Panc1 (cell line): ENCODE measurements around the gene MAFB. TPM values are rescaled to one million over a fixed set of nuclear protein-coding genes. Genes with fewer than 3 reads are reported as not detected.

Experiments used
- ATAC-seq: fragments of 200-7000 bp; cut with Tn5 transposase; 2 replicates; pipeline ENCODE4 v1.9.1; 2020; ENCODE audit warnings: mild to moderate bottlenecking, moderate library complexity
- BruUV-seq: library from RNA; stranded (reverse); fragments of 400-500 nt; replicated peaks from 2 replicates; lab custom pipeline; 2021; lab: Mats Ljungman, UMichigan
- CTCF ChIA-PET: fragments of 300-600 bp; sonication (Branson Sonifier 250); formaldehyde crosslinking; loops from one replicate; lab custom pipeline; 2022; ENCODE audit warnings: antibody characterized with exemption; lab: Charles Lee
- POLR2A ChIA-PET: fragments of 300-600 bp; sonication (Branson Sonifier 250); formaldehyde crosslinking; loops from one replicate; lab custom pipeline; 2022; ENCODE audit warnings: antibody characterized with exemption; lab: Charles Lee
- DNase-seq: peaks from one replicate; pipeline ENCODE4 v3.0.0-alpha.2; 2010; ENCODE audit warnings: low read depth, low spot score
- H3K27ac ChIP-seq: 2 replicates; pipeline ENCODE4 v1.5.1; 2011; ENCODE audit warnings: mild to moderate bottlenecking, low read length, inconsistent platforms
- H3K27me3 ChIP-seq: fragments of 200-500 bp; sonication (Bioruptor generic); 2 replicates; pipeline ENCODE4 v1.6.0; 2014; ENCODE audit warnings: low read length, inconsistent platforms; ENCODE audit not compliant: control insufficient read depth, insufficient read depth
- H3K36me3 ChIP-seq: fragments of 200-500 bp; sonication (Bioruptor generic); 2 replicates; pipeline ENCODE4 v1.5.1; 2014; ENCODE audit warnings: inconsistent platforms, mild to moderate bottlenecking, low read length, moderate library complexity; ENCODE audit not compliant: control insufficient read depth, insufficient read depth
- H3K4me1 ChIP-seq: 2 replicates; pipeline ENCODE4 v1.5.1; 2011; ENCODE audit warnings: inconsistent platforms, mild to moderate bottlenecking, low read length, moderate library complexity; ENCODE audit not compliant: control insufficient read depth, insufficient read depth
- H3K4me3 ChIP-seq, 2 experiments: 2 replicates each; pipeline ENCODE4 v1.5.1; 2011 to 2012; ENCODE audit warnings: low read depth in 2 of 2, low read length in 2 of 2, mild to moderate bottlenecking in 2 of 2, inconsistent platforms in 1 of 2, moderate library complexity in 1 of 2
- H3K9me3 ChIP-seq: fragments of 200-500 bp; sonication (Bioruptor generic); 2 replicates; pipeline ENCODE4 v1.5.1; 2014; ENCODE audit warnings: low read depth, mild to moderate bottlenecking, inconsistent platforms, low read length, moderate library complexity; ENCODE audit not compliant: control insufficient read depth, insufficient read depth
- CTCF ChIP-seq: fragments of 450-650 bp; IDR thresholded peaks from 2 replicates; pipeline ENCODE4 v1.5.1; 2017; ENCODE audit warnings: mild to moderate bottlenecking
- POLR2AphosphoS5 ChIP-seq: IDR thresholded peaks from 2 replicates; pipeline ENCODE4 v1.6.1; 2012; ENCODE audit warnings: mild to moderate bottlenecking, low read depth, low read length, moderate library complexity
- REST ChIP-seq, 2 experiments: IDR thresholded peaks; 2 replicates each; pipeline ENCODE4 v1.6.1; 2011 to 2012; ENCODE audit warnings: low read depth in 2 of 2, control low read depth in 1 of 2, low read length in 1 of 2, mild to moderate bottlenecking in 1 of 2, moderate library complexity in 1 of 2; ENCODE audit not compliant: insufficient read depth in 1 of 2
- SIN3A ChIP-seq: IDR thresholded peaks from 2 replicates; pipeline ENCODE4 v1.6.1; 2012; ENCODE audit warnings: low read depth, mild to moderate bottlenecking, low read length, moderate library complexity, borderline replicate concordance; ENCODE audit not compliant: insufficient read depth
- TCF7L2 ChIP-seq: IDR thresholded peaks from 2 replicates; pipeline ENCODE4 v1.6.1; 2011; ENCODE audit warnings: mild to moderate bottlenecking, low read depth, low read length, inconsistent platforms
- in situ Hi-C: cut with HindIII; loops from 2 replicates; pipeline ENCODE4 v1.10.0; 2016; ENCODE audit warnings: low sequenced_read_pairs, low pct_unique_long_range_greater_than_20kb
- intact Hi-C: fragments of 100-400 bp; cut with micrococcal nuclease; formaldehyde crosslinking; loops from one replicate; pipeline ENCODE4 v1.10.0; 2022; ENCODE audit not compliant: unreplicated experiment
- total RNA-seq: library from RNA; stranded (reverse); gene quantifications from one replicate; pipeline ENCODE4 v1.2.1, GENCODE V29; 2021; ENCODE audit not compliant: unreplicated experiment

The MAFB gene
- total RNA-seq, 1 experiment from 2014 or later = 0.28 TPM

- no TSS peak for BruUV-seq
- ATAC-seq (no peak), DNase-seq (no peak)
- no peak for TF ChIP-seq POLR2AphosphoS5
- no peak for TF ChIP-seq SIN3A
- no peak for TF ChIP-seq CTCF
- TF ChIP-seq REST (IDR thresholded peaks at IDR 0.05; ENCODE audit: insufficient read depth in 1 of 2, low read depth in 2 of 2, low read length in 1 of 2) = no peak
- H3K9me3 ChIP-seq = no peaks in the 10 kb centered on the region
- CTCF ChIA-PET = interaction anchor here (0.6 kb wide), 1 partner anchor 574 kb away, joined by 7 read pairs; no protein-coding TSS in a partner anchor
- no peaks in the 10 kb centered on the region for H3K4me1 ChIP-seq
- POLR2A ChIA-PET = no interaction called here
- intact Hi-C loops (no loop called here), in situ Hi-C loops (no loop called here)
- no peaks in the 10 kb centered on the region for H3K36me3 ChIP-seq
- peaks cover 12% of the 10 kb centered on the region for H3K27me3 ChIP-seq
- no peak overlapping the region for H3K27ac ChIP-seq
- H3K4me3 ChIP-seq = no peak overlapping the region
These were observed 3.4 kb upstream of the MAFB start for GRCh38 chr20:40692240-40693011.

- Histone ChIP-seq H3K27ac (no peak overlapping the region), H3K9me3 (no peaks in the 10 kb centered on the region), H3K4me1 (no peaks in the 10 kb centered on the region), H3K27me3 (peaks cover 17% of the 10 kb centered on the region), H3K36me3 (no peaks in the 10 kb centered on the region), H3K4me3 (no peak overlapping the region)
- no peak for ATAC-seq
- TF ChIP-seq REST (IDR thresholded peaks at IDR 0.05; ENCODE audit: insufficient read depth in 1 of 2, low read depth in 2 of 2, low read length in 1 of 2) (no peak), TCF7L2 (no peak)
- in situ Hi-C loops (no loop called here), intact Hi-C loops (no loop called here)
- no peak for DNase-seq
- ChIA-PET POLR2A (no interaction called here), CTCF (interaction anchor here (0.6 kb wide), 1 partner anchor 575 kb away, joined by 7 read pairs; no protein-coding TSS in a partner anchor)
- BruUV-seq = no TSS peak
These were observed 2.7 kb upstream of the MAFB start for GRCh38 chr20:40691566-40692239.
